ENCODE results near the gene EPB41L1. TPM values are rescaled to one million over a fixed set of nuclear protein-coding genes. Genes with fewer than 3 reads are reported as not detected.

The EPB41L1 gene
- total RNA-seq, 1 donor from 2014 or later: 43.1 TPM

- H3K27ac Mint-ChIP-seq: no peak overlapping the region
- no peak for TF ChIP-seq CTCF (IDR thresholded peaks at IDR 0.05; ENCODE audit: unreplicated experiment)
- peaks cover 7% of the 10 kb centered on the region for H3K4me1 Mint-ChIP-seq
- no peak overlapping the region for H3K4me3 Mint-ChIP-seq
- no peaks in the 10 kb centered on the region for H3K36me3 Mint-ChIP-seq
- H3K27me3 Mint-ChIP-seq (ENCODE audit: low read depth): no peaks in the 10 kb centered on the region
- no peaks in the 10 kb centered on the region for H3K9me3 Mint-ChIP-seq
- DNase-seq (ENCODE audit: low spot score in 2 of 2, unreplicated experiment in 2 of 2): no peak
Observed at GRCh38 chr20:36126836-36127527, 27.6 kb upstream of the EPB41L1 start.

DNA sequence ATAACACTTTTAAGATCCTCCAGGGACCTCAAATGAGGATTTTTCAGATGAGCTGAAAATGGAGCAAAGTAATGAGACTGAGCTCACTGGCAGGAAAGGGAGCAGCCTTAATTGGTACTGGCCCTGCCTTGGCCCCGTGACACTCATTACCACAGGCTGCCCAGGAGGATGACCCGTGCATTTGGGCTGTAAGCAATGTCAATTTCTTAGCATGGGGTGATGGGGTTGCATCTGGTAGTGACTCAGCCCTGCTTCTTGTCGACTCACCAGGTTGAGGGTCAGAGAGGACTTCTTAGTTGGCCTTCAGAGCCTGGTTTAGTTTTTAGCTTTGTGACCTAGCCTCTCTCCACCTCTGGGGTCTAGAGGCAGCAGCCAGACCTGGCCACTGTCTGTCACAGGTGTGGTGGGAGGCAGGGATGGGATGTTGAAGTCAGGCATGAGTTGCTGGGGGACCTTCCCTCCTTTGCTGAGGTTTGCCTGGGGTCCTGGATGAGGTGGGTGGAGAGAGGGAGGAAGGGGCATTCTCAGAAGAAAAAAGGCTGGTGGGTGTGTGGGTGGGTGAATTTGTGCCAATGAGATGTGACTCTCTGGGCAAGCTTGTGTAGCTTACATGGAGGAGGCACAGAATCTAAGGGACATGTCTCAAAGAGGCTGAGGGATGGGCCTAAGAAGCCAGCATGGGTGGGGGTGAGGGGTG, 25.9 kb upstream of the EPB41L1 start:
- Mint-ChIP-seq H3K36me3 (no peaks in the 10 kb centered on the region), H3K9me3 (no peaks in the 10 kb centered on the region), H3K4me3 (no peak overlapping the region), H3K4me1 (no peaks in the 10 kb centered on the region), H3K27ac (no peak overlapping the region), H3K27me3 (ENCODE audit: low read depth) (no peaks in the 10 kb centered on the region)
- no peak for DNase-seq (ENCODE audit: low spot score in 2 of 2, unreplicated experiment in 2 of 2)
- no peak for TF ChIP-seq CTCF (IDR thresholded peaks at IDR 0.05; ENCODE audit: unreplicated experiment)

DNA sequence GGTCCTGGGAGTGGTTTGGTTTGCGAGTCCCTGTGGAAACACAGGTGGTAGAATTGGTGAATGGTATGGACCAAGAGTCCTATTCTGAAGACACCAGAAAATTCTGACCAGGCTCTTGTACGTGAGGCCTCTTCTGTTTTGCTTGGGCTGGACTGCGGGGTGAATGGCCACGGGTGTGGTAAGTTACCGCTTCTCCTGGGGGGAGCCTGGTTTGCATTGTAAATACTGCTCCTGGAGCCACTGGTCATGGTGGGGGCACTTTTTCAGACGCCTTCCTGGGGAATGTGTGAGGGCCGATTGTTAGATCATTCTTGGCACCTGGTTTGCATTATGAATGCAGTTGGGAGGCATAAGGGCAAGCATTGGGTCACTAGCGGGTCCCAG, 25.4 kb upstream of the EPB41L1 start:
- Mint-ChIP-seq H3K4me3 (no peak overlapping the region), H3K27me3 (ENCODE audit: low read depth) (no peaks in the 10 kb centered on the region), H3K27ac (no peak overlapping the region), H3K36me3 (no peaks in the 10 kb centered on the region), H3K9me3 (no peaks in the 10 kb centered on the region), H3K4me1 (no peaks in the 10 kb centered on the region)
- no peak for TF ChIP-seq CTCF (IDR thresholded peaks at IDR 0.05; ENCODE audit: unreplicated experiment)
- DNase-seq (ENCODE audit: low spot score in 2 of 2, unreplicated experiment in 2 of 2): no peak

DNA sequence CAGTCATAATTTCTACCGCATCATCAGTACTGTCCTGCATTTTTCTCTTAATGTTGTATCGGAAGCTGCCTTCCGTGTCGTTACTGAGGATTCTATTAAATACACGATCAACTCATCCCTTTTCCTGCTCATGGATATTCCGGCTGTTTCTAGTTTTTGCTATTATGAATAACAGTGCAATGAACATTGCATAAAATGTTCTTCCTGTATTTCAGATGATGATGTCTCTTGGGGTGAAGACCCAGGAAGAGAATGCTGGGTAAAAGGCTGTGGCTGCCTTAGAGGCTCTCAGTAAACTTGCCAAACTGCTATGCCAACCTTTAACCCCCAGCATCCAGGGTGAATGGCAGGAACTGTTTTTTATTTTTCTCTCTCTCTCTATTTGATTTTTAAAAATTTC, 24.1 kb upstream of the EPB41L1 start:
- no peak overlapping the region for H3K27ac Mint-ChIP-seq
- H3K36me3 Mint-ChIP-seq: no peaks in the 10 kb centered on the region
- no peak for TF ChIP-seq CTCF (IDR thresholded peaks at IDR 0.05; ENCODE audit: unreplicated experiment)
- H3K4me3 Mint-ChIP-seq: no peak overlapping the region
- H3K27me3 Mint-ChIP-seq (ENCODE audit: low read depth): no peaks in the 10 kb centered on the region
- DNase-seq (ENCODE audit: low spot score in 2 of 2, unreplicated experiment in 2 of 2): no peak
- no peaks in the 10 kb centered on the region for H3K4me1 Mint-ChIP-seq
- no peaks in the 10 kb centered on the region for H3K9me3 Mint-ChIP-seq

- H3K9me3 Mint-ChIP-seq: no peaks in the 10 kb centered on the region
- H3K27ac Mint-ChIP-seq: no peak overlapping the region
- TF ChIP-seq CTCF (IDR thresholded peaks at IDR 0.05; ENCODE audit: unreplicated experiment): no peak
- DNase-seq (ENCODE audit: low spot score in 2 of 2, unreplicated experiment in 2 of 2): no peak
- no peak overlapping the region for H3K4me3 Mint-ChIP-seq
- H3K4me1 Mint-ChIP-seq: no peaks in the 10 kb centered on the region
- no peaks in the 10 kb centered on the region for H3K36me3 Mint-ChIP-seq
- no peaks in the 10 kb centered on the region for H3K27me3 Mint-ChIP-seq (ENCODE audit: low read depth)
Observed at GRCh38 chr20:36132802-36133211, 21.7 kb upstream of the EPB41L1 start.

Data from mesothelial cell of epicardium (in vitro differentiated cells).